DND-41 (cell line): ENCODE data around the gene GLYATL1B.

Experiments
- ATAC-seq: fragments of 200-7000 bp; cut with Tn5 transposase; 3 replicates; pipeline ENCODE4 v1.9.1; 2021; ENCODE audit warnings: low read depth; ENCODE audit not compliant: insufficient read depth
- DNase-seq: peaks from one replicate; pipeline ENCODE4 v3.0.0-alpha.2; 2020
- H2AFZ ChIP-seq: 2 replicates; pipeline ENCODE4 v1.6.0; 2012; ENCODE audit warnings: low read depth, low read length
- H3K27ac ChIP-seq: 2 replicates; pipeline ENCODE4 v1.5.1; 2012; ENCODE audit warnings: low read length, inconsistent platforms
- H3K27me3 ChIP-seq: fragments of 200-600 bp; sonication (generic); 2 replicates; pipeline ENCODE4 v1.6.0; 2012; ENCODE audit warnings: low read length, mild to moderate bottlenecking, inconsistent platforms; ENCODE audit not compliant: insufficient read depth, poor library complexity
- H3K36me3 ChIP-seq: 2 replicates; pipeline ENCODE4 v1.5.1; 2012; ENCODE audit warnings: low read length, inconsistent platforms; ENCODE audit not compliant: insufficient read depth
- H3K4me1 ChIP-seq: 2 replicates; pipeline ENCODE4 v1.5.1; 2012; ENCODE audit warnings: mild to moderate bottlenecking, low read length; ENCODE audit not compliant: insufficient read depth
- H3K4me2 ChIP-seq: 2 replicates; pipeline ENCODE4 v1.6.0; 2012; ENCODE audit warnings: mild to moderate bottlenecking, moderate library complexity, low read length, inconsistent platforms; ENCODE audit not compliant: insufficient read depth
- H3K4me3 ChIP-seq, 2 experiments: fragments of 200-600 bp in 1 of 2; shearing (Covaris generic) in 1 of 2; 2 replicates each; pipeline ENCODE4 v1.5.1; 2012 to 2016; ENCODE audit warnings: inconsistent platforms in 2 of 2, low read length in 2 of 2, mild to moderate bottlenecking in 2 of 2, low read depth in 1 of 2, moderate library complexity in 1 of 2
- H3K79me2 ChIP-seq: 2 replicates; pipeline ENCODE4 v1.6.0; 2012; ENCODE audit warnings: low read length, inconsistent platforms; ENCODE audit not compliant: insufficient read depth
- H3K9ac ChIP-seq: 2 replicates; pipeline ENCODE4 v1.6.0; 2012; ENCODE audit warnings: low read depth, mild to moderate bottlenecking, inconsistent platforms, low read length, moderate library complexity
- H3K9me3 ChIP-seq: 2 replicates; pipeline ENCODE4 v1.5.1; 2012; ENCODE audit warnings: low read length, moderate library complexity, mild to moderate bottlenecking, inconsistent platforms; ENCODE audit not compliant: insufficient read depth, severe bottlenecking
- H4K20me1 ChIP-seq: 2 replicates; pipeline ENCODE4 v1.6.0; 2012; ENCODE audit warnings: low read length; ENCODE audit not compliant: insufficient read depth
- CTCF ChIP-seq: IDR thresholded peaks from 2 replicates; pipeline ENCODE4 v1.5.1; 2012; ENCODE audit warnings: borderline replicate concordance, low read length, moderate library complexity, mild to moderate bottlenecking; ENCODE audit not compliant: poor library complexity, severe bottlenecking; ENCODE audit errors: extremely low read depth
- EZH2 ChIP-seq: IDR thresholded peaks from 3 replicates; pipeline ENCODE4 v1.6.1; 2012; ENCODE audit warnings: borderline replicate concordance, low read depth, mild to moderate bottlenecking, moderate library complexity, low read length, inconsistent platforms; ENCODE audit not compliant: severe bottlenecking

GLYATL1B gene

GRCh38 chr11:59142530-59143507, 56.7 kb downstream of the GLYATL1B start, which contains the start of gene FAM111A:
TSS of gene FAM111A (plus strand) at chr11:59142856. CDS start at chr11:59148873, 6,017 bp downstream.
- Histone ChIP-seq H3K4me3 (peak within 1 kb of the TSS; percentile 70 to 80), H3K9me3 (no peaks in the 10 kb centered on the region), H3K4me2 (peak within 1 kb of the TSS; percentile 74), H3K27me3 (no peaks in the 10 kb centered on the region), H3K79me2 (peaks cover 71% of the 10 kb centered on the region), H3K9ac (peak within 1 kb of the TSS; percentile 84), H2AFZ (peak within 1 kb of the TSS; percentile 64), H3K36me3 (peaks cover 30% of the 10 kb centered on the region), H3K27ac (peak within 1 kb of the TSS; percentile 93), H3K4me1 (peaks cover 58% of the 10 kb centered on the region), H4K20me1 (peaks cover 1% of the 10 kb centered on the region; the same call in 1 of the 2 replicates)
- DNase-seq (peak; percentile 95), ATAC-seq (peak; percentile 83)
- TF ChIP-seq EZH2 (no peak), CTCF (peak; percentile 67)

GRCh38 chr11:59144096-59144495, 58.0 kb downstream of the GLYATL1B start:
- Histone ChIP-seq H3K4me2 (peak overlapping the region; percentile 74), H2AFZ (peak overlapping the region; percentile 64), H4K20me1 (peaks cover 10% of the 10 kb centered on the region; the same call in 1 of the 2 replicates), H3K79me2 (peaks cover 84% of the 10 kb centered on the region), H3K4me1 (peaks cover 71% of the 10 kb centered on the region), H3K27me3 (no peaks in the 10 kb centered on the region), H3K9ac (peak overlapping the region; percentile 84), H3K9me3 (no peaks in the 10 kb centered on the region), H3K27ac (peak overlapping the region; percentile 93), H3K4me3 (peak overlapping the region; percentile 70 to 80; a peak in 3 of 4 replicates), H3K36me3 (peaks cover 32% of the 10 kb centered on the region)
- no peak for TF ChIP-seq EZH2
- TF ChIP-seq CTCF = no peak
- no peak for ATAC-seq
- DNase-seq = no peak
